Measurements from ENCODE around the gene PRR18.

PRR18 gene

DNA sequence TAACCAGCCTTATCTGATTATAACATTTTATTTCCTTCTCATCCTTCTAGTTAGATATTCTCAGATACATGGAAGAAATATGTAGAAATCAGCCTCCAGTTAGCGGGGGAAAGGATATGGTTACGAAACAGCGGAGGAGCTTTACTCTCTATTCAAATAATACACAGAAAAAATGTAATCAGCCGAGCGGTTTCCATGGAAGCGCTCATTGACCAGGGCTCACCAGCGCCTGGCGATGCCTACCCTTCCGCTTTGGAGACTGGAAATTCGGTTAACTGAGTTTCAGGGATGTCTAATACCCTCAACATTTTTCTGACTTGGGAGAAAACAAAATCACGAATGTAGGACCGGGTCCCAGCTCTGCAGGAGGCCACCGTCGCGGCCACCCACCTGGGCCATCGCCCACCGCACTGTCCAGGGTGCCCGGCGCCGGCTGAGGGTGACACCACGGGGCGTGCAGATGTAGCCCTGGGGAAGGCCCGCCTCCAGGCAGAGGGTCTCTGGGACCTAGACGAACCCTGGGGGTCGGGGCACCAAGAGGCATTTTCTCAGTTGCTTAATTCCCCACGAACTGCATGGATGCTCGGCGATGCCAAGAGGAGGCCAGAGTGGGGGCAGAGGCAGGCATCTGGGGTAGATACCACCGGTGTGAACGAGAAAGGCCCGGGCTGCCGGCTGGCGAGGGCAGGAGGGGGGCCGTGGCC is 1.7 kb downstream of the PRR18 start:
- no peaks in the 10 kb centered on the region for H3K9me3 Mint-ChIP-seq
- no peaks in the 10 kb centered on the region for H3K36me3 Mint-ChIP-seq (ENCODE audit: low read depth)
- peaks cover 8% of the 10 kb centered on the region for H3K4me1 Mint-ChIP-seq (ENCODE audit: low read depth)
- no peak overlapping the region for H3K27ac Mint-ChIP-seq
- intact Hi-C loops (cut with micrococcal nuclease), result no loop called here
- peaks cover 62% of the 10 kb centered on the region for H3K27me3 Mint-ChIP-seq
- H3K4me3 Mint-ChIP-seq, result no peak overlapping the region

DNA sequence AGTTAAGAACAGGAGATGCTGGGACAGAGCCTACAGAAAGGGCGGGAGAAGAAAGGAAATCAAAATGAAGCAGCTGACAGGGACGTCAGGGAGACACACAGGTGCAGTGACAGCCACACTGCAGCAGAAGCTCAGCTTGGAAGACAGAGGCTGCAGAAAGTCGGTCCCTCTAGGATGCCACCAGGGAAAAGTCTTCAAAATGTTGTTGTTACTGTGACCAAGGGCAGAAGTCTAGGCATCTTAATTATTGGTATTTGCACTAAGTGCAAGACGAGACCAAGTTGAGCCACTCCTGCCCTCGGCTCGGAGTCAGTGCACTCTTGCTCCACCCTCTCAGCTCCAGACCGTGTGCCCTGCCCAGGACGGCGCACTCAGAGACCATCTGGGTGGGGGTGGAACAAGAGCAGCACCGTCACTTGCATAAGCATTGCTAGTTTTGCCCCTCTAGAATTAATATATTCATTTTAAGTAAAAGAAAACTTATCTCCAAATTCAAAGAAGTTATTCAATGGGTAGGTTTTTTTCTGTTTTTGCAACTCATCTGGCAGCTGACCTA is 2.6 kb downstream of the PRR18 start:
- Mint-ChIP-seq H3K4me3 (no peak overlapping the region), H3K4me1 (ENCODE audit: low read depth) (peaks cover 8% of the 10 kb centered on the region), H3K36me3 (ENCODE audit: low read depth) (no peaks in the 10 kb centered on the region), H3K27ac (no peak overlapping the region), H3K9me3 (no peaks in the 10 kb centered on the region), H3K27me3 (peaks cover 59% of the 10 kb centered on the region)
- intact Hi-C loops (cut with micrococcal nuclease), result no loop called here

DNA sequence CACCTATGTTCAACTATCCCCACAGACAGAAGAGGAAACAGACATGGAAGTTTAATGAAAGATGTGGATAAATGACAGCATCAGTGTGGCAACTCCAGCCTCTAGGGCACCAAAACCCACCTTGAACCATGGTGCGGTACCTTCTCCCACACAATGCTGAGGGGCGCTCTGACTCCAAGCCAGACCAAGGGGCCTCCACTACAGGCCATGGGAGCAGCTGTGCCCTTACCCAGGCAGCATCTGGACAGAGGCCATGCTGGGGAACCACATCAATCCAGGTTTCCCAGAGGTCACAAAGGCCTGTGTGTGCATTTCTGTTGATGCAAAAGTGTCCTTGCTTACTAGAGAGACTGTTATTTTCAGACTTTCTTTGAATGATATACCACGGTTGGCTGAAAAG is 4.1 kb downstream of the PRR18 start:
- no peaks in the 10 kb centered on the region for H3K9me3 Mint-ChIP-seq
- H3K4me1 Mint-ChIP-seq (ENCODE audit: low read depth), result peaks cover 8% of the 10 kb centered on the region
- H3K27ac Mint-ChIP-seq, result no peak overlapping the region
- H3K36me3 Mint-ChIP-seq (ENCODE audit: low read depth), result no peaks in the 10 kb centered on the region
- peaks cover 44% of the 10 kb centered on the region for H3K27me3 Mint-ChIP-seq
- no peak overlapping the region for H3K4me3 Mint-ChIP-seq
- intact Hi-C loops (cut with micrococcal nuclease), result no loop called here

DNA sequence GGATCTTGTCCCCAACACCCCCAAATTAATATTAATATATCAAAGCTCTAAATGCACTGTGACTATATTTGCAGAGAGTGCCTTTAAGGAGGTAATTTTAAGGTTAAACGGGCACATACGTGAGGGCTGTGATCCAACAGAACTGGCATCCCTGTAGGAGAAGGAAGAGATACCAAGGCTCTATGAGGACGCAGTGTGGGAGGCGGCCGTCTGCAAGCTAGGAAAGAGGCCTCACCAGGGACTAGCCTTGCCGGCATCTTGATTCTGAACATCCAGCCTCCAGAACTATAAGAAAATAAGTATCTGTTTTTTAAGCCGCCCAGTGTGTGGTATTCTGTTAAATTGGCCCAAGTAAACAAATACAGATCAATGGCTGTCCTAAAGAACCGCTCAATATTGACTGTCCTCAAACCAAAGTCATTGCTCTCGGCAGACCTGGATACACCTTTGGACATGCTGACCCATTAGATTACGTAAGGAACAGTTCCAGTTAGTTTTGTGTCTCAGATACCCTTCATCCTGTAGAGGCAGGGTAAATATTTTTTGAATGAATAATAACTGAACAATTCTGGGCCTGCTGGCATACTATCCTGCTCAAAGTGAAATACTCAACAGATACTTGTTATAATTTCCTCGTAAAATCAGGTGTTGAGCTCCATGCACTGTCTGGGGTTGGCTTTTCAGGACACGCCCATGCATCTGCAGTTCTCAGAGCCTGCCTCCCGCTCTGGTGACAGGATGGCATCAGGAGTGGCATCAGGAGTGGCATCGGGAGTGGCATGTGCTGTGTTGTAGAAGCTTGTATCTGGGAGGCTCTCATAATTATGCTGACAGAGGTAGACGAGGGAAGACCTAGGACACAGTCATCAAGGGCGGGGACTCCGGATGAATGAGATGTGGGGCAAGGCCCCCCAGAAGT is 6.3 kb downstream of the PRR18 start:
- H3K4me1 Mint-ChIP-seq (ENCODE audit: low read depth), result peaks cover 5% of the 10 kb centered on the region

DNA sequence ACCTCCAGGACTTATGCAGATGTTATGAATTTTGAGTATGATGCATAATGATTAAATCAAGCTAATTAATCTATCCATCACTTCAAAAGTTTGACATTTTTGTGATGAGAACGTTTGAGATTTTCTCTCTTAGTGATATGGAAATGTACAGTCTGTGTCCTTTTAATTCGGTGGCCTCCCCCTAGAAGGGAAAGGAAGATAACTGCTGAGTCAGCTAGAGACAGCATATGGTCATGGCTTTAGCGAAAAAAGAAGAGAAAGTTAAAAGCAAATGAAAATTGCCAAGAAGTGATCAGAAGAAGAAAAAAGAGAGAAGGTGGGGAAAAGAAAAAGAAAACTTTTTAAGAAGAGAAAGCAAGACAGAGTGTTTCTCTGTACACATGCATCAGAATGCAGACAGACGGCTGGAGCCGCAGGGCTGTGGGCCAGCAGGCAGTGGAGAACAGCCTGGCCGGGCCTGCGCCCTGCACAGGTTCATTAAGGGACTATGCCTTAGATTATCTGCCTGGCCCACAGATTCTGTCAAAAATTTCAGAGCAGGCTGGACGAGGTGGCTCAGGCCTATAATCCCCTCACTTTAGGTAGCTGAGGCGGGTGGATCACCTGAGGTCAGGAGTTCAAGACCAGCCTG is 7.7 kb downstream of the PRR18 start:
- intact Hi-C loops (cut with micrococcal nuclease), result no loop called here
- Mint-ChIP-seq H3K27me3 (peaks cover 20% of the 10 kb centered on the region), H3K36me3 (ENCODE audit: low read depth) (no peaks in the 10 kb centered on the region), H3K4me1 (ENCODE audit: low read depth) (peaks cover 6% of the 10 kb centered on the region), H3K4me3 (no peak overlapping the region), H3K27ac (no peak overlapping the region), H3K9me3 (no peaks in the 10 kb centered on the region)

More for the DNA sequence above, 6.3 kb downstream of the PRR18 start:
- Mint-ChIP-seq H3K9me3 (no peaks in the 10 kb centered on the region), H3K27ac (no peak overlapping the region), H3K27me3 (peaks cover 29% of the 10 kb centered on the region), H3K4me3 (no peak overlapping the region), H3K36me3 (ENCODE audit: low read depth) (no peaks in the 10 kb centered on the region)
- intact Hi-C loops (cut with micrococcal nuclease), result no loop called here

DNA sequence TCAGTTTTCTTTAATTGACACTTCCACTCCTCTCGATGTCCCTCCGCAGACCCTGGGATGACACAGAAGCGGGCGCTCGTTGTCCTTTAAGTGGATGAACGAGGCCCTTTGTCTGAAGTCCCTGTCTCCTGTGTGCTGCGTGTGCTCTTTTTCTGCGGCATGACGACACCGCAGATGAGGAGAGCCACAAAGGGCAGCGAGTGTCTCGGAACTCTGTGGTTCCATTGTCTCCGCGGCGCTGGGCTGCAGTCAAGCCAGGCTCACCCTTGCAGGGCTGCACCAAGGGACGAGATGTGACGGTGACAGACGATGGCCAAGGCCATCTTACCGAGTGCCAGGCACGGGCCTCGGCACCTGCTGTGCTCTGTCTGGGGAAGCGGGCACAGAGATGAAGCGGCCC is 10.6 kb downstream of the PRR18 start:
- Mint-ChIP-seq H3K27me3 (peaks cover 9% of the 10 kb centered on the region), H3K36me3 (ENCODE audit: low read depth) (no peaks in the 10 kb centered on the region), H3K9me3 (no peaks in the 10 kb centered on the region), H3K27ac (no peak overlapping the region), H3K4me3 (no peak overlapping the region), H3K4me1 (ENCODE audit: low read depth) (peaks cover 6% of the 10 kb centered on the region)
- intact Hi-C loops (cut with micrococcal nuclease), result no loop called here

DNA sequence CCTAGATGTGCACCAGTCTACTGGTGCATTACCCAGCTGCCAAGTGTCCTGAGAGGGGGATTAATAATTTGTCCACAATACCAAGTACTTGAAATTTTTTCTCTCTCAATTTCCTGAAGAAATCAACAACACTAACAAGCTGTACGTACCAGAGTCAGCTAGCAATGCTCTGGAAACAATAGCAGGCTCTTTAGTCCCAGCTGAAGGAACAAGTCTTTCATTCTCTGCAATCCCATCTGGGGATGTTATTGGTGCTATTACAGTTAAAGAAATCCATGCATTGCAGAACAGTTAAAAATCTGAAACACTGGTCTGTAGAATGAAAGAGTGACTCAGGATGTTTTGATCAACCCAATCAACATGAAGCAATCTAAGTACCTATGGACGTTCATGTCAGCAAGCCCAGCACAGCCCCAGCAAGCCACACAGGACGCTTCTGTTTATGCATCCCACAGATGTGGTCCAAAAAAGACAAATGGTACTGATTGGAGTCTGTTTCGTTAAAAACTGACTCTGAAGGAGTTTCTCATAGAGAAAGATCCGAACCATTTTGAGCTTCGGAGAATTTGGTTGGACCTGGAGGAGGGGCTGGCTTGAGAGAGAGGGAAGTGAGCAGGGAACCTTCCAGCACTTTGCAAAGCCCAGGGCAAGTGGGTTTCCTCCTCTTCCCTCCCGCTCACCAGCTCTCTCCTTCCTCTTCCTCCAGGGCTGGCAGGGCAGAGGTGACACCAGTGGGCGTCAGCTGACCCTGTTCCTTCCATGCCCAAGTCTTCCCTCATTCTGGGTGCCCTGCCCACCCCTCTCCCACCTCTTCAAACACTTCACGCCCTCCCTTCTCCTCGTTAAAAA is 11.9 kb downstream of the PRR18 start:
- Mint-ChIP-seq H3K27ac (no peak overlapping the region), H3K27me3 (peaks cover 11% of the 10 kb centered on the region), H3K4me1 (ENCODE audit: low read depth) (peaks cover 6% of the 10 kb centered on the region), H3K4me3 (no peak overlapping the region), H3K36me3 (ENCODE audit: low read depth) (no peaks in the 10 kb centered on the region), H3K9me3 (no peaks in the 10 kb centered on the region)
- intact Hi-C loops (cut with micrococcal nuclease), result no loop called here

DNA sequence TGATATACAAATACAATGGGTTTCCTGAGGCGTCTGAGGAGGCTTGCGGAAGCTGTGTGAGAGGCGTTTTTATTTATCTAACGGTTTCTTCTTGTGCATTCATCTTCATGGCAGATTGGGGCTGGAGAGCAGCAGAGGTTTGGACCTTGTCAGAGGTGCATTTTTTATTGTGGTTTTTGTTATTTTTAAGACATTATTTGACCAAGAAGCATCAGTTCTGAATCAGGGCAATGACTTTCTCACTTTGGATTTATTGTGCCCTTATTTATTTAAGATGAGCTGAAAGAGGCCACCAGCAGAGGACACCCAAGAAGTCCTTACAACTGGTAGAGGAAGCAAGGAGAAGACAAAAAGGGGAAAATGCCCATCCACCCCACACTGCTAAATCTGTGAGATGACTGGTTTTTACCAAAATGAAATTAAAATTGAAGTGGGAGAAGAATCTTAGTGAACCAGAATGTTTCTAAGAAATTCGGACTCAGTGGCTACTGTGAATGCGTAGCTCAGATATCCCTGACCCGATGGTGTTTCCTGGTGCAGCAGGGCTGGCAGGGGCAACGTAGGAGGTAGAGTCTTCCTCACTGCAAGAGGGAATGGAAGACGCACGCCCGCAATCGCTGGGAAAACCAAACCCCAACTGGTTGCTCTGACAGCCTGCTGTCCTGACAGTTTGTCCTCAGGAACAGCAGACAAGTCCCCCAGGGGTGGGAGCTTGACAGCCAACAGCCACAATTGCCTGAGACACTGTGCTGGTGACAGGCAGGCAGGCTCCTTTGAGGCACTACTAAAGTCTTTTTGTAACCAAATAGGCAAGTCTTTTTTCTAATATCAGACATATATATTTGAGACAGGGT is 14.2 kb downstream of the PRR18 start:
- Mint-ChIP-seq H3K9me3 (no peaks in the 10 kb centered on the region), H3K4me1 (ENCODE audit: low read depth) (peaks cover 6% of the 10 kb centered on the region), H3K27ac (no peak overlapping the region), H3K36me3 (ENCODE audit: low read depth) (no peaks in the 10 kb centered on the region), H3K4me3 (no peak overlapping the region), H3K27me3 (peaks cover 11% of the 10 kb centered on the region)
- intact Hi-C loops (cut with micrococcal nuclease), result no loop called here

DNA sequence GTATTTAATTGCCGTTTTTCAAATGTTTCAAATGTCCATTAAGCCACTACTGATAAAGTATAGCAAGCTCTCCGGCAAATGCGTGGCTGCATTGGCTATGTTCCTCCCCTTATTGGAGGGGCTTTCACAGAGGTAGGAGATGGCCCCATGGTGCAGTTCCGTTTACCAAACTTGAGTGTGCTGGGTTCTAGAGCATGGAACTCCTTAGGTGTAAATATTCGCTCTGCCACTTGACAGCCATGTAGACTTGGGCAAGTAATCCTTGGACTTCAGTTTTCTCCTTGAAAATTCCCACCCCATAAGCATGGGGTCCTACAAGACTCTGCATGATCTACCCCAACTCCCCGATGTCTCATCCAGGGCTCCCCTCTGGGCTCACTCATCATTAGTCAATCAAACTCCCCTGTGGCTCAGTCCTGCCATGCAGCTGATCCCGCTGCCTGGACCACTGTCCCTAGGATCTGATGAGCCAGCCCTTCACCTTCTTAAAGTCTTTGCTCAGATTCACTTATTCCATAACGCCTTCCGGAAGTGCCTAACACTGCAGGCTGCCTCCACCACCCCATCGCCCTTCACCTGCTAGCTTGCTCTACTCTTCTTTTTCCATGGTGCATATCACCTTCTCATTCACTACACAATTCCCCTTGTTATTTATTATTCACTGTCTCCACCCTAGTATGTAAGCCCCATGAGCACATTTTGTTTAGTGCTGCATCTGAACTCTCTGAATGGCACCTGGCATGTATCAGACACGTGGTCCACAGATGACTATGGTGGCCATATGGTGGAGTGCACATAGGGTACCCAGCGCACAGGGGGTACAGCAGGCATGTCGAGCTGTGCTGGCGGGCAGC is 18.8 kb downstream of the PRR18 start:
- Mint-ChIP-seq H3K9me3 (no peaks in the 10 kb centered on the region), H3K4me1 (ENCODE audit: low read depth) (no peaks in the 10 kb centered on the region), H3K4me3 (no peak overlapping the region), H3K27me3 (peaks cover 16% of the 10 kb centered on the region), H3K27ac (no peak overlapping the region), H3K36me3 (ENCODE audit: low read depth) (no peaks in the 10 kb centered on the region)
- intact Hi-C loops (cut with micrococcal nuclease), result no loop called here

DNA sequence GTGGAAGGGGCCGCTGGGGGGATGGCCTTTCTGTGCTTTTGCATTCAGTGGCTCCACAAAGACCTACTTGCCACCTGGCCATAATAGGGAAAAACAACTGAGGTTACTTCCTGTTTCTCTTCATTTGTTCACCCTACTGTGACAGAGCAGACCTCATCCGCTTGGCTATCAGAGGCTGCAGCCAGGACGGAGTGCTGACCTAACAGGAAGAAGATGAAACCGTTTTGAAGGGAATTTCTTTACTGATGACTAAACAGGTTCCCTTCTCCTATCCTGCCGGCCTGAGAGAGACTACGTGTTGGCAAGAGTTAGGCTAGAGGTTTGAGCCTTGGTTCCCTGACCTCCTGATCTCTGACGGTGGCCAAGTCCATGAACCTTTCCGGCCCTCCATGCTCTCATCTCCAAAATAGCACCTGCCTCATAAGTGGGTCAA is 21.3 kb downstream of the PRR18 start:
- Mint-ChIP-seq H3K9me3 (no peaks in the 10 kb centered on the region), H3K4me3 (no peak overlapping the region), H3K4me1 (ENCODE audit: low read depth) (no peaks in the 10 kb centered on the region), H3K27ac (no peak overlapping the region), H3K27me3 (peaks cover 26% of the 10 kb centered on the region), H3K36me3 (ENCODE audit: low read depth) (no peaks in the 10 kb centered on the region)
- intact Hi-C loops (cut with micrococcal nuclease), result no loop called here

DNA sequence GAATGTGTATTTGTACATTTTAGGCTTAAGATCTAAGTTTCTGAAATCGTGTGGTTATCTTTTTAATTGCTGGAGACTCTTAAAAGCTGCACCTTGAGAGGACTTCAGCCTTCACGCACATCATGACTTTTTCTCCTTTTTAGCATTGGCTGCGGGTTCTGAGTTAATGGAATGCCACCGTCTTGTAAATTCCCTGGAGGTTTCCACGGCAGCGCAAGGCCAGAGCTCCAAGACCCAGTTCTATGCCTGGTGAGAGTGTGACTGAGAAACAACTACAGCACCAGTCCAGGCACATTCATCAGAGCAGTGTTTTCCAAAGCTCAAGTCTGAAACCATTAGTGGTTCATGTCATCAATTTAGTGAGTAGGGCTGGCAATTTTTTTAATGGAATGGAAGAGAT is 23.0 kb downstream of the PRR18 start:
- no peak overlapping the region for H3K27ac Mint-ChIP-seq
- peaks cover 26% of the 10 kb centered on the region for H3K27me3 Mint-ChIP-seq
- no peak overlapping the region for H3K4me3 Mint-ChIP-seq
- H3K9me3 Mint-ChIP-seq, result no peaks in the 10 kb centered on the region
- H3K36me3 Mint-ChIP-seq (ENCODE audit: low read depth), result no peaks in the 10 kb centered on the region
- intact Hi-C loops (cut with micrococcal nuclease), result no loop called here
- H3K4me1 Mint-ChIP-seq (ENCODE audit: low read depth), result no peaks in the 10 kb centered on the region

DNA sequence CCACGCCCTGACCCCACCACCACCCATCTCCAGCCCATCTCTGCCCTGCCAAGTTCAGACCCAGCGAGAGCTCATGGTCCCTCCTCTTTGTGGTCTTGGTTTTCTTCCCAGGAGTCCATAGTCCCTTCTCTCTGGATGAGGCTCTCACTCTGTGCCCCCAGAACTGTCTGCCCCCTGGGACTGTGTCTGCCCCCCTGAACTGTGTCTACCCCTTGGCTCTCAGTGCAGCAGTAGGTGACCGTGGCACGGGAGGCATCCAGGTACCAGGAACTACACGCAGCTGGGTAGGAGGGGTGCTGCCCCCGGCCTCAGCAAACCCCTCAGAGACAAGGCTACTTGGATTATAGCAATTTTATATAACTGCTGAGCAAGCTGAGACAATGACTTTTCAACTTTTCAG is 23.6 kb downstream of the PRR18 start:
- Mint-ChIP-seq H3K36me3 (ENCODE audit: low read depth) (no peaks in the 10 kb centered on the region), H3K9me3 (no peaks in the 10 kb centered on the region), H3K27ac (no peak overlapping the region), H3K4me1 (ENCODE audit: low read depth) (no peaks in the 10 kb centered on the region), H3K27me3 (peaks cover 28% of the 10 kb centered on the region), H3K4me3 (no peak overlapping the region)
- intact Hi-C loops (cut with micrococcal nuclease), result no loop called here

Measured in dendritic cell treated with granulocyte-macrophage colony-stimulating factor and Interleukin-4, amounts not matched to agents 40 ng/mL and 50 ng/mL, for 4 days (primary cell).